Endothelial cell of umbilical vein (primary cell): ENCODE data around the gene SSTR3. TPM values are rescaled to one million over a fixed set of nuclear protein-coding genes. Genes with fewer than 3 reads are reported as not detected.

Experiments used
- BruUV-seq: library from RNA; stranded (reverse); fragments of 400-500 nt; replicated peaks from 2 replicates; lab custom pipeline; 2021; lab: Mats Ljungman, UMichigan
- CTCF ChIA-PET: fragments of 300-600, 350-600 bp; sonication (Branson Sonifier 250); formaldehyde crosslinking; loops from one replicate; lab custom pipeline; 2021; ENCODE audit warnings: antibody characterized with exemption, inconsistent platforms; lab: Charles Lee
- POLR2A ChIA-PET: fragments of 300-600, 350-600 bp; sonication (Branson Sonifier 250); formaldehyde crosslinking; loops from one replicate; lab custom pipeline; 2021; ENCODE audit warnings: antibody characterized with exemption, inconsistent platforms; lab: Charles Lee
- DNase-seq: peaks from one replicate; pipeline ENCODE4 v3.0.0-alpha.2; 2011; ENCODE audit warnings: low read depth, low spot score
- FAIRE-seq: peaks from 2 replicates; lab custom pipeline; 2011; peaks lifted over from hg19 to GRCh38; lab: Jason Lieb, UNC
- H2AFZ ChIP-seq: 2 replicates; pipeline ENCODE4 v1.6.0; 2012; ENCODE audit warnings: low read depth, low read length, control low read depth, inconsistent platforms
- H3K27ac ChIP-seq: 2 replicates; pipeline ENCODE4 v1.5.1; 2011; ENCODE audit warnings: low read depth, mild to moderate bottlenecking, control low read depth, low read length, moderate library complexity; ENCODE audit not compliant: insufficient read depth
- H3K27me3 ChIP-seq, 2 experiments: 2 replicates each; pipeline versions ENCODE4 v1.6.0 to v1.6.1; 2011; ENCODE audit warnings: low read length in 2 of 2, mixed read lengths in 1 of 2; ENCODE audit not compliant: control insufficient read depth in 2 of 2, insufficient read depth in 2 of 2
- H3K36me3 ChIP-seq, 2 experiments: 2 replicates in 1 of 2; 3 replicates in 1 of 2; pipeline ENCODE4 v1.5.1; 2011; ENCODE audit warnings: low read length in 2 of 2, mild to moderate bottlenecking in 1 of 2, moderate library complexity in 1 of 2; ENCODE audit not compliant: control insufficient read depth in 2 of 2, insufficient read depth in 2 of 2; ENCODE audit errors: extremely low read depth in 1 of 2
- H3K4me1 ChIP-seq: 3 replicates; pipeline ENCODE4 v1.5.1; 2011; ENCODE audit warnings: mild to moderate bottlenecking, low read length; ENCODE audit not compliant: control insufficient read depth, insufficient read depth; ENCODE audit errors: extremely low read depth
- H3K4me2 ChIP-seq: 2 replicates; pipeline ENCODE4 v1.6.1; 2011; ENCODE audit warnings: low read length, control low read depth, mixed read lengths; ENCODE audit not compliant: insufficient read depth
- H3K4me3 ChIP-seq, 3 experiments: fragments of 200-600 bp in 1 of 3; sonication (generic), shearing (Covaris generic) in 1 of 3; replicated peaks in 1 of 3; 2 replicates each; pipeline ENCODE4 v1.5.1; 2011 to 2016; ENCODE audit warnings: control low read depth in 3 of 3, low read length in 3 of 3, mild to moderate bottlenecking in 2 of 3, inconsistent platforms in 1 of 3, low read depth in 1 of 3, moderate library complexity in 1 of 3; ENCODE audit not compliant: insufficient read depth in 1 of 3
- H3K79me2 ChIP-seq: 2 replicates; pipeline ENCODE4 v1.6.0; 2012; ENCODE audit warnings: low read length, inconsistent platforms; ENCODE audit not compliant: control insufficient read depth, insufficient read depth
- H3K9ac ChIP-seq: replicated peaks from 2 replicates; pipeline ENCODE3; 2011; ENCODE audit warnings: low read length, control low read depth; ENCODE audit not compliant: insufficient read depth; ENCODE audit errors: extremely low read depth
- H3K9me1 ChIP-seq: replicated peaks from 3 replicates; pipeline ENCODE4 v1.6.0; 2011; ENCODE audit warnings: mild to moderate bottlenecking, low read length; ENCODE audit not compliant: control insufficient read depth, insufficient read depth; ENCODE audit errors: extremely low read depth
- H3K9me3 ChIP-seq: replicated peaks from 2 replicates; pipeline ENCODE4 v1.5.1; 2012; ENCODE audit warnings: low read length, inconsistent platforms; ENCODE audit not compliant: control insufficient read depth, insufficient read depth
- H4K20me1 ChIP-seq: replicated peaks from 2 replicates; pipeline ENCODE3; 2011; ENCODE audit warnings: mild to moderate bottlenecking, low read length; ENCODE audit not compliant: control insufficient read depth, insufficient read depth; ENCODE audit errors: extremely low read depth
- CTCF ChIP-seq, 2 donors: IDR thresholded peaks; 1 replicate in 1 of 2; 2 replicates in 1 of 2; pipeline ENCODE4 v1.5.1; 2011; ENCODE audit warnings: low read length in 2 of 2, mild to moderate bottlenecking in 2 of 2, moderate library complexity in 2 of 2, control low read depth in 1 of 2, inconsistent platforms in 1 of 2, low read depth in 1 of 2; ENCODE audit not compliant: insufficient read depth in 1 of 2; ENCODE audit errors: extremely low read depth in 1 of 2
- EZH2 ChIP-seq: IDR thresholded peaks from 2 replicates; pipeline ENCODE4 v1.6.1; 2012; ENCODE audit warnings: borderline replicate concordance, low read depth, mild to moderate bottlenecking, moderate library complexity, low read length, inconsistent platforms; ENCODE audit not compliant: severe bottlenecking
- FOS ChIP-seq: IDR thresholded peaks from 2 replicates; pipeline ENCODE4 v1.6.1; 2011; ENCODE audit warnings: mild to moderate bottlenecking, low read length, moderate library complexity, borderline replicate concordance; ENCODE audit not compliant: insufficient read depth
- GATA2 ChIP-seq: IDR thresholded peaks from 2 replicates; pipeline ENCODE4 v1.7.0; 2011; ENCODE audit warnings: low read depth, mild to moderate bottlenecking, moderate library complexity, mixed read lengths, low read length; ENCODE audit not compliant: insufficient read length, insufficient read depth
- JUN ChIP-seq: IDR thresholded peaks from 2 replicates; pipeline ENCODE4 v1.6.1; 2011; ENCODE audit warnings: borderline replicate concordance, low read depth; ENCODE audit not compliant: insufficient read length, insufficient read depth
- MAX ChIP-seq: IDR thresholded peaks from 2 replicates; pipeline ENCODE4 v1.6.1; 2011; ENCODE audit not compliant: insufficient read depth, insufficient read length
- MYC ChIP-seq: IDR thresholded peaks from one replicate; pipeline ENCODE4 v1.6.1; 2011; ENCODE audit warnings: mild to moderate bottlenecking, low read depth, low read length
- POLR2A ChIP-seq: IDR thresholded peaks from 2 replicates; pipeline ENCODE4 v1.6.1; 2012; ENCODE audit warnings: low read depth, mild to moderate bottlenecking, control low read depth, low read length
- POLR2AphosphoS5 ChIP-seq: IDR thresholded peaks from 2 replicates; pipeline ENCODE4 v1.6.1; 2012; ENCODE audit warnings: low read depth, mild to moderate bottlenecking, control low read depth, low read length, moderate library complexity; ENCODE audit not compliant: insufficient read depth
- dilution Hi-C: fragments of 300-500 bp; cut with MboI; formaldehyde crosslinking; loops from one replicate; pipeline ENCODE4 v1.15.0; 2019; ENCODE audit warnings: low sequenced_read_pairs; ENCODE audit not compliant: extremely low pct_ligation_motif_present
- intact Hi-C: fragments of 100-400 bp; cut with micrococcal nuclease; formaldehyde crosslinking; loops from one replicate; pipeline ENCODE4 v1.10.0; 2022
- polyA plus RNA-seq, 4 experiments: library from polyadenylated mRNA; depleted of rRNA in 3 of 4; stranded (reverse) in 3 of 4; unstranded in 1 of 4; fragments of >200 nt; gene quantifications; 2 replicates each; pipeline versions ENCODE4 v1.2.1 to v1.2.3, GENCODE V29; 2011 to 2012; ENCODE audit warnings: missing spikeins in 1 of 4
- total RNA-seq: library from RNA; stranded (reverse); gene quantifications from 2 replicates; pipeline ENCODE4 v1.2.3, GENCODE V29; 2021

SSTR3 gene
- total and polyA plus RNA-seq, 2 donors (not counting 3 experiments of a cell fraction or from before 2014, with no cell fraction given): not detected

- TF ChIP-seq POLR2AphosphoS5 (no peak), EZH2 (no peak), CTCF (IDR thresholded peaks at IDR 0.05; ENCODE audit: extremely low read depth in 1 of 2, insufficient read depth in 1 of 2, low read depth in 1 of 2, low read length in 2 of 2) (no peak), GATA2 (no peak), POLR2A (no peak), MYC (no peak), FOS (no peak), MAX (no peak), JUN (no peak)
- no peaks in the 10 kb centered on the region for H3K27me3 ChIP-seq
- H3K9me3 ChIP-seq: no peaks in the 10 kb centered on the region
- DNase-seq (no peak), FAIRE-seq (no peak)
- no TSS peak for BruUV-seq
- no peaks in the 10 kb centered on the region for H3K79me2 ChIP-seq
- no peaks in the 10 kb centered on the region for H4K20me1 ChIP-seq
- peak overlapping the region; percentile 54 for H3K4me2 ChIP-seq
- dilution Hi-C loops: no loop called here
- peak overlapping the region; percentile 80 for H3K27ac ChIP-seq
- no peak overlapping the region for H3K4me3 ChIP-seq
- no peaks in the 10 kb centered on the region for H3K9me1 ChIP-seq
- H3K4me1 ChIP-seq: peaks cover 41% of the 10 kb centered on the region
- intact Hi-C loops: no loop called here
- no peak overlapping the region for H3K9ac ChIP-seq
- H3K36me3 ChIP-seq: no peaks in the 10 kb centered on the region
- POLR2A ChIA-PET: no interaction called here
- CTCF ChIA-PET: interaction anchor here (1.2 to 5.1 kb wide), 3 partner anchors 8 to 30 kb away, joined by 3 to 48 read pairs (median 4); no protein-coding TSS in a partner anchor
- no peak overlapping the region for H2AFZ ChIP-seq
Observed at GRCh38 chr22:37190262-37190780, 22.0 kb downstream of the SSTR3 start.
